Chondrocyte (in vitro differentiated cells): ENCODE results near the gene KCNAB1. TPM values are rescaled to one million over a fixed set of nuclear protein-coding genes. Genes with fewer than 3 reads are reported as not detected.
"Not testable (repeated sequence)": the region's sequence is repeated elsewhere in the genome, so short reads cannot be mapped to it uniquely, and the experiment has no call there.

Source experiments
- DNase-seq: peaks from one replicate; pipeline ENCODE4 v3.0.0; 2021; ENCODE audit warnings: mixed read lengths, low spot score
- H3K27ac Mint-ChIP-seq: one replicate; pipeline ENCODE4 v1.8.0; 2021; ENCODE audit warnings: mild to moderate bottlenecking, moderate library complexity, mixed read lengths; ENCODE audit not compliant: unreplicated experiment
- H3K27me3 Mint-ChIP-seq: 2 replicates; pipeline ENCODE4 v1.8.0; 2021; ENCODE audit warnings: low read depth, mixed read lengths
- H3K36me3 Mint-ChIP-seq: 2 replicates; pipeline ENCODE4 v1.8.0; 2021; ENCODE audit warnings: low read depth, mixed read lengths
- H3K4me1 Mint-ChIP-seq: 2 replicates; pipeline ENCODE4 v1.8.0; 2021; ENCODE audit warnings: low read depth, mild to moderate bottlenecking, mixed read lengths
- H3K4me3 Mint-ChIP-seq: one replicate; pipeline ENCODE4 v1.8.0; 2021; ENCODE audit warnings: mild to moderate bottlenecking, moderate library complexity, mixed read lengths; ENCODE audit not compliant: unreplicated experiment
- H3K9me3 Mint-ChIP-seq: 2 replicates; pipeline ENCODE4 v1.8.0; 2021; ENCODE audit warnings: low read depth, mixed read lengths
- total RNA-seq: library from RNA; stranded (reverse); gene quantifications from 3 replicates; pipeline ENCODE4 v1.2.1, GENCODE V29; 2021
- TF ChIP-seq, protein P1 (sequence below): fragments of 200-600 bp; sonication (generic); IDR thresholded peaks from 2 replicates; pipeline ENCODE4 v1.5.0; 2021; ENCODE audit warnings: antibody characterized with exemption, mild to moderate bottlenecking, moderate library complexity

The KCNAB1 gene
- total RNA-seq, 1 donor from 2014 or later, result 3.4 TPM

DNA sequence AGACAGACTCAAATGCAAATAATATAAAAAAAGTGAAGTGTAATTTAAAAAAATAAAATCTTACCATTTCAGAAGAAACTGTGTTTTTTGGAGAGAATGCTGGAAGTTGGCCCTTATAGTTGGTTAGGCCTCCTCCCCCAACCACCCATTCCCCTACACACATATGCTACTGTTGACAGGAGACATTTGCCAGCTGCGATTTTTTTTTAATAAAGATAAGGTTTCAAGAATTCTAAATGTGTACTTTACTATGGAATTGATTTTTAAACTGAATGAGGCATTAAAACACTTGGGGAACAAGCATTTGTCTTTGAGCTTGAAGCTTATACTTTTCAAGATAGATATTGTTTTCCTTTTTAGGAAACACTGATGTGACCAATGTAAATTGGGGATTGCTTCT, 438.9 kb downstream of the KCNAB1 start:
- Mint-ChIP-seq H3K4me1 (peaks cover 8% of the 10 kb centered on the region), H3K9me3 (no peaks in the 10 kb centered on the region), H3K36me3 (no peaks in the 10 kb centered on the region), H3K27ac (no peak overlapping the region), H3K27me3 (no peaks in the 10 kb centered on the region), H3K4me3 (no peak overlapping the region)
- no peak for DNase-seq
- TF ChIP-seq, protein P1, sequence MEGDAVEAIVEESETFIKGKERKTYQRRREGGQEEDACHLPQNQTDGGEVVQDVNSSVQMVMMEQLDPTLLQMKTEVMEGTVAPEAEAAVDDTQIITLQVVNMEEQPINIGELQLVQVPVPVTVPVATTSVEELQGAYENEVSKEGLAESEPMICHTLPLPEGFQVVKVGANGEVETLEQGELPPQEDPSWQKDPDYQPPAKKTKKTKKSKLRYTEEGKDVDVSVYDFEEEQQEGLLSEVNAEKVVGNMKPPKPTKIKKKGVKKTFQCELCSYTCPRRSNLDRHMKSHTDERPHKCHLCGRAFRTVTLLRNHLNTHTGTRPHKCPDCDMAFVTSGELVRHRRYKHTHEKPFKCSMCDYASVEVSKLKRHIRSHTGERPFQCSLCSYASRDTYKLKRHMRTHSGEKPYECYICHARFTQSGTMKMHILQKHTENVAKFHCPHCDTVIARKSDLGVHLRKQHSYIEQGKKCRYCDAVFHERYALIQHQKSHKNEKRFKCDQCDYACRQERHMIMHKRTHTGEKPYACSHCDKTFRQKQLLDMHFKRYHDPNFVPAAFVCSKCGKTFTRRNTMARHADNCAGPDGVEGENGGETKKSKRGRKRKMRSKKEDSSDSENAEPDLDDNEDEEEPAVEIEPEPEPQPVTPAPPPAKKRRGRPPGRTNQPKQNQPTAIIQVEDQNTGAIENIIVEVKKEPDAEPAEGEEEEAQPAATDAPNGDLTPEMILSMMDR, result no peak

DNA sequence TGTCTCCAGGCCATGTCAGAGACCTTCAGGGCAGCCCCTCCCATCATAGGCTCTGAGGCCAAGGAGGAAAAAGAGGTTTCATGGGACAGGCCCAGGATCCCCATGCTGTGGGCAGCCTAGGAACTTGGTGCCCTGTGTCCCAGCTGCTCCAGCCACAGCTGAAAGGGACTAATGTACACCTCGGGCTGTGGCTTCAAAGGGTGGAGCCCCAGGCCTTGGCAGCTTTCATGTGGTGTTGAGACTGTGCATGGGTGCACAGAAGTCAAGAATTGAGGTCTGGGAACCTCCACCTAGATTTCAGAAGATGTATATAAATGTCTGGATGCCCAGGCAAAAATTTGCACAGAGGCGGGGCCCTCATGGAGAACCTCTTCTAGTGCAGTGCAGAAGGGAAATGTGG, 441.2 kb downstream of the KCNAB1 start:
- Mint-ChIP-seq H3K4me3 (no peak overlapping the region), H3K4me1 (no peaks in the 10 kb centered on the region), H3K9me3 (no peaks in the 10 kb centered on the region), H3K36me3 (no peaks in the 10 kb centered on the region), H3K27ac (no peak overlapping the region), H3K27me3 (no peaks in the 10 kb centered on the region)
- TF ChIP-seq, protein P1, result no peak
- DNase-seq, result no peak

DNA sequence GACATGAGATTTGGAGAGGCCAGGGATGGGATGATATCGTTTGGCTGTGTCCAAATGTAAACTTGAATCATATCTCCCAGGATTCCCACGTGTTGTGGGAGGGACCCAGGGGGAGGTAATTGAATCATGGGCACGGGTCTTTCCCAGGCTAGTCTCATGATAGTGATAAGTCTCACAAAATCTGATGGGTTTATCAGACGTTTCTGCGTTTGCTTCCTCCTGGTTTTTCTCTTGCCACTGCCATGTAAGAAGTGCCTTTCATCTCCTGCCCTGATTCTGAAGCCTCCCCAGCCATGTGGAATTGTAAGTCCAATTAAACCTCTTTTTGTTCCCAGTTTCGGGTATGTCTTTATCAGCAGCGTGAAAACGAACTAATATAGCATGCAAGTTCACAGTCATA, 442.1 kb downstream of the KCNAB1 start:
- H3K27me3 Mint-ChIP-seq, H3K36me3 Mint-ChIP-seq, DNase-seq, H3K4me3 Mint-ChIP-seq, H3K4me1 Mint-ChIP-seq, H3K27ac Mint-ChIP-seq, H3K9me3 Mint-ChIP-seq: not testable (repeated sequence)

DNA sequence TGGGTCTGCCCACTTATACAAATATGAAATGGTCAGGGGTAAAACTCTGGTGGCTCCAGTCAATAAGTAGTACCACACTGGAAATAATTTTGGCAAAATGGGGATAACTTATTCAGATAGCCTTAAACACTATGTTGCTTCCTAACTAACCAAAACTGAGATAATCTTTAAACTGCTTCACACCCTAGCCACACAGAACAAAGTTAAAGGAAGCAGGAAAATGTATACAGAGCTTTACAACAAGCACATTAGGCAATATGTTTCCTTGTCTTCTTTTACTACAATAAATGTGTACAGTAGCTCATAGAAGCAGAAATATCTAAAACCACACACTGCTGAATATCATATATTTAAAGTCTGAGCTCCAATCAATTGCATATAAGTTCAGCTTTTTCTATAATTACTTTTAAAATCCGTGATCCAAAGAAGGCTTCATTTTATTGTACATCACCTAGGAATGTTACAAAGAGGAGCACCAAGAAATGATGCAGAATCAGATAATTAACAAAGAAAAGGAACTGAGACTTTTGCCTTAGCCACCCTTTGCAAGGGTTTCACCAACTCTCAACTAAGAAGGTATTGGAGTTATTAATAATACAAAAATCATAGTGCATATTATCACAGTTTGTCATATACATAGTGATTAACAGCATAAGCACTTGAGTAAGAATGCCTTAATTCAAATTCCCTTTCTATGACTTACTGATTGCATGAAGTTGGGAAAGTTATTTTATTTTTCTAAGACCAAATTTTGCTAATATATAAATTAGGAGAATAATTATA, 443.7 kb downstream of the KCNAB1 start:
- no peaks in the 10 kb centered on the region for H3K9me3 Mint-ChIP-seq
- TF ChIP-seq, protein P1, result no peak
- H3K36me3 Mint-ChIP-seq, result no peaks in the 10 kb centered on the region
- no peaks in the 10 kb centered on the region for H3K27me3 Mint-ChIP-seq
- no peak for DNase-seq
- H3K4me3 Mint-ChIP-seq, result no peak overlapping the region
- H3K27ac Mint-ChIP-seq, result no peak overlapping the region
- H3K4me1 Mint-ChIP-seq, result no peaks in the 10 kb centered on the region

DNA sequence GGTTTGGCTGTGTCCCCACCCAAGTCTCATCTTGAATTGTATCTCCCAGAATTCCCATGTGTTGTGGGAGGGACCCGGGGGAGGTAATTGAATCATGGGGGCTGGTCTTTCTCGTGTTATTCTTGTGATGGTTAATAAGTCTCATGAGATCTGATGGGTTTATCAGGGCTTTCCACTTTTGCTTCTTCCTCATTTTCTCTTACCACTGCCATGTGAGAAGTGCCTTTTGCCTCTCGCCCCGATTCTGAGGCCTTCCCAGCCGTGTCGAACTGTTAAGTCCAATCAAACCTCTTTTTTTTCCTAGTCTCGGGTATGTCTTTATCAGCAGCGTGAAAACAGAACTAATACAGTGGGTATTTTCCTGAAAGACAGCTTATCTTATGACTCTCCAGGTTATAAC, 448.6 kb downstream of the KCNAB1 start:
- not testable (repeated sequence) for H3K4me1 Mint-ChIP-seq, H3K27ac Mint-ChIP-seq

DNA sequence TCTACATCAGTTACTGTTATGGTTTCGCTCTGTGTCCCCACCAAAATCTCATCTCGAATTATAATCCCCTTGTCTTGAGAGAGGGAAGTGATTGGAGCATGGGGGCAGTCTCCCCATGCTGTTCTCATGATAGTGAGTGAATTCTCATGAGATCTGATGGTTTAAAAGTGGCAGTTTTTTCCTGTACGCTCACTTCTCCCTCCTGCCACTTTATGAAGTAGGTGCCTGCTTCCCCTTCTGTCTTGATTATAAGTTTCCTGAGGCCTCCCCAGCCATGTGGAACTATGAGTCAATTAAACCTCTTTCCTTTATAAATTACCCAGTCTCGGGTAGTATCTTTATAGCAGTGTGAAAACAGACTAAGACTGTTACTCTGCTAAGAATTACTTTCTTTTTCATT, 449.5 kb downstream of the KCNAB1 start:
- not testable (repeated sequence) for H3K4me3 Mint-ChIP-seq, H3K27ac Mint-ChIP-seq, H3K9me3 Mint-ChIP-seq

More for the DNA sequence above, 448.6 kb downstream of the KCNAB1 start:
- not testable (repeated sequence) for H3K27me3 Mint-ChIP-seq, DNase-seq, H3K9me3 Mint-ChIP-seq, H3K36me3 Mint-ChIP-seq, H3K4me3 Mint-ChIP-seq

DNA sequence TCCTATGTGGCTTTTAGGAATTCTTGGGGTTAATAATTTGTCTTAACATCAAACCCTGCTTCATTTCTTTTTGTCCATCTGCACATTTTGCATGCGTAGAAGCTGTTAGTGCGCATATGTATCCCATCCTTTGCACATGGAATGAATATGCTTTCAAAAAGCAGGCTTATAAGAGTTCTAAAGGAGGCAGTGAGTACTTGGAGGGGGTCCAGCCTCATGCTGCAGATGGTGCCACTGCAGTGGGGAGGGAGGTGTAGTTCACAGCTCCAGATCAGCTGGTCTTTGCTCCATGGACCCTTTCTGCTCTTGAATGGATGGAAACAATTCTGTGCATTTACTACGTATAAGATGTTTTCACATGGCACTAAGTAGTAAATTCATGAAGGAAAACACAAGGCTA, 455.3 kb downstream of the KCNAB1 start:
- Mint-ChIP-seq H3K27ac (no peak overlapping the region), H3K9me3 (no peaks in the 10 kb centered on the region), H3K36me3 (no peaks in the 10 kb centered on the region), H3K4me1 (no peaks in the 10 kb centered on the region), H3K4me3 (no peak overlapping the region), H3K27me3 (peaks cover 4% of the 10 kb centered on the region)
- TF ChIP-seq, protein P1, result no peak
- DNase-seq, result no peak

More for the DNA sequence above, 449.5 kb downstream of the KCNAB1 start:
- not testable (repeated sequence) for H3K4me1 Mint-ChIP-seq, H3K27me3 Mint-ChIP-seq, H3K36me3 Mint-ChIP-seq, DNase-seq
